ENCODE data around the gene ADSS1.

The ADSS1 gene

DNA sequence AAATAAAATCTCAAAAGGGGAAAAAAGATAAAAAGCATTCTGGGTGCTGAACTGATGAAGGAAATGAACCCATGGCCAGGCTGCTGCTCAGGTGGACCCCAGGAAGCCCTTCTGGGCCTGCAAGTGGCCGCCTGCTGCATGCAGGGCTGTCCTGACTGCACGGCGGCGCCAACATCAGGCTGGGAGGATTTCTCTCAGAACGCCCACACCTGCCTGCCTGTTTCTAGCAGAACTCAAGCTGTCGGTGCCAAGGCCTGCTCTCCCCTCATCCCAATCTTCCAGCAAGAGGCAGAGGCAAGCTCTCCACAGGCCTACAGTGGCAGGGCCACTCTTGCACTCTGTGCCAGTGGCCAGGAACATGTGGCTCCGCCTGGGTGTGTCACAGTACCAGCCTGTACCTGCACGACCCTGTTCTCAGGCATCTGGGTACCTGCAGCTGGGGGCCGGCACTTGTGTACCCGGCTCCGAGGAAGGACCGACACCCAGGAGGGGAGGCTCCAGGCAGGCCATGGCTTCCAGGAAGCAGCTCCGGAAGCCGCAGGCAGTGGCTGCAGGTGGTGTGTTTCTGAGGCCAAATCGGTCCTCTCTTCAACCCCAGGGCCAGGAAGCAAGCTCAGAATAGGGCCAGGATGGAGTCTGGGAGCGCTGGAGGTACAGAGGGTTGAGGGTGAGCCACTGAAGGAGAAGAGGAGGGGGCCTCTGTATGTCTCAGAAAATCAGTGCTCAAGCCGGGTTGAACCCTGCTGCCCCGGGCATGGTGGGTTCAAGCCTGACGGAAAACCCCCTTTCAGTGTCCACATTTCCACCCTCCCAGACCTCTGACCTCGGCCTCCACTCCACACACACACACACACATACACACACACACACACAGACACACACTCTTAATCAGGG, 37.2 kb upstream of the ADSS1 start:
- H3K4me3 ChIP-seq (ENCODE audit: low read length): no peak overlapping the region
- no peak for DNase-seq (ENCODE audit: low read depth, low spot score)

DNA sequence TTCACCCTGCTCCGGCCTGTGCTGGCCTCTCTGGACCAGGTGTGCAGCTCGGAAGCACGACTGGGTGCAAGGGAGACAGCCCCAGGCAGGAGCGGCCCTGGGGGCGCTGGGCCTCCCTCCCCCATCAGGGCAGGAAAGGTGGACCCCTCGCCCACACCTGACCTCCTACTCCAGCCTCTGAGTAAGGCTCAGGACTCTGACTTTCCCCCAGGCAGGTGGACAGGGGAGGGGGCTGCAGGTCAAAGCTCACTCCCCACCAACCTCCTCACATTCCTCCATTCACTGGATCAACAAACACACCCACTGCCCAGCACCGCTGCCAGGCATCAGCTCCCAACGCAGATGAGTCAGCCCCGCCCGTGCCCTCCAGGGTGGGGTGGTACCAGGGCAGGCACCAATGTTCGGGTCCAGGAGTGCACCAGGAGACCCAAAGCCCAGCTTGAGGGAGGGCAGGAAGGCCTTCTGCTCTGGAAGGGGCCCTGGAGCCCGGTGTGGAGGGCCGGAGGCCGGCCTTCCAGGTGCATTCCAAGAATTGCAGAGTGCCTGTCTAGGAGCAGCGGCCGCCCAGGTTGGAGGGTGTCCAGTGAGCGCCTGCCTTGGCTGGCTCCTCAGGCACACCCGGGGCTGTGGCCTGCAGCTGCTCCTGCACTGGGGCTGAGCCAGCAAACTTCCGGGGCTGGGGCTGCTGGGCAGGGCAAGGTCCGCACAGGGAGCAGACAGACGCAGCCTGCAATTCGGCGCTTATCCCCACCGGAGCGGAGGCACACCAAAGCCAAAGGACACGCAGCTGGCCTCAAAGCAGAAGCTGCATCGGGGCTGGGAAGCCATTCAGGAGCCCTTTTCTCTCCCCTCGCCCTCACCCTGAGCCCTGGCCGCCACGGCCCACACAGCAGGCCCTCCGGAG, 36.2 kb upstream of the ADSS1 start:
- H3K4me3 ChIP-seq (ENCODE audit: low read length): no peak overlapping the region

DNA sequence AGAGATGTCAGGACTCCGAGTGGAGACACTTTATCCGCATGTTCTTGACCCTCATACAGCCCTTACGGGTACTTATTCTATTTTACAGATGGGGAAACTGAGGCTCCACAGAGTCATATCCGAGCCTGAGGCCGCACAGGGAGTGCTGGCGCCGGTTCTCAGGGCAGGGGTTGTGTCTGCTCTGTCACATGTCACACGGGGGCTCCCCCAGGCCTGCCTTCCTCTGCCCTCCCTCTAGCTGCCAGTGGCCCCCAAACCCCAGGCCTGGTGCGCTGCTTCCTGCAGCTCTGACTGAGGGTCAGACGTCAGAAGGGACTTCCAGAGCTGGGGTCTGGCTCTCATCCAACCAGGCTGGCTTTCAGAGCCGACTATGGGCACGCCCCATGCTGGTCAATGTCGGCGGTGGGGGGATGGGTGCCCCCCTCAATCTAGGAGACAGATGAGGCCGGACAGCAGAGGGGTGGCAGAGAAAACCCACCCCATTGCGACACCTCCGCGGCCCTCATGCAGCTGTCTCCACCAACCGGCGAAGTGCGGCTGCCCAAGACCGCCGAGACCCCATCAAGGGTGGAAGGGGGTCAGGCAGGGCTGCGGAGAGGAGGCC, 35.4 kb upstream of the ADSS1 start:
- no peak for DNase-seq (ENCODE audit: low read depth, low spot score)
- no peak overlapping the region for H3K4me3 ChIP-seq (ENCODE audit: low read length)

More for the DNA sequence above, 36.2 kb upstream of the ADSS1 start:
- no peak for DNase-seq (ENCODE audit: low read depth, low spot score)

DNA sequence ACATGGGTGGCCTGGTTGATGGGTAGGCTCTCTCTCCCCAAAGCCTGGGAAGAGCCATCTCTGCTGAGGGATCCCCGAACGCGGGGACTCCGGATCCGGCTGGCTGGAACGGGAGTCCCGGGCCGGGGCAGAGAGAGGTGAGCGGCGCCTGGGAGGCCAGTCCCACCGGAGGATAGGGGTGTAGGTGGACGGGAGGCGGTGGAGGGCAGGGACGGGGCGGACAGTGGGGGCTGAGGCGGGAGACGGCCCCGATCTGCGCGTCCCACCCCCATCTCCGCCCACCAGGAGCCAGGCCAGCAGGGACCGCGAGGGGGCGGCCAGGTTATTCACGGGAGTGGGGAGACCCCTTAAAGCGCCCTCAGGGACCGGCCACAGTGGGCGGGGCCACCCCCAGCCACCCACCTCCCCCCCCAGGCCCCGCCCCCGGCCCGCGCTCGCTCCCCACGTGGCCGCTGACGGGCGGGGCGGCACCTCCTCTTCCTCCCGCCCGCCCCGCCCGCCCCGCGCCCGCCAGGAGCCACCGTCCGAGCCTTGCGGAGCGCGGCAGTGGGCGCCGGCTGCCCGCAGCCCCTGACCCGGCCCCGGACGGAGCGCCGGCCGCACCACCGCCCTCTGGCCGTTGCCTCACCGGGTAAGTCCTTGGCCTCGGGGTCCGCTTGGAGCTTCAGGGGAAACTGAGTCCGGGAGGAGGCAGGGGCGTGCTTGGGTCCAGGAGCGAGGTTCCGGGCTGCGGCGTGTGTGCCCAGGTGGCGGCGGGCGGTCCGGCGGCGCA, 34.7 kb upstream of the ADSS1 start, which contains the start of gene INF2:
Gene INF2, plus strand, starts transcription at position 510 of the 772 bp plus-strand sequence. CDS start 11,748 bp downstream, outside the sequence.
- DNase-seq (ENCODE audit: low read depth, low spot score): no peak
- H3K4me3 ChIP-seq (ENCODE audit: low read length): peak within 1 kb of the TSS; percentile 76

DNA sequence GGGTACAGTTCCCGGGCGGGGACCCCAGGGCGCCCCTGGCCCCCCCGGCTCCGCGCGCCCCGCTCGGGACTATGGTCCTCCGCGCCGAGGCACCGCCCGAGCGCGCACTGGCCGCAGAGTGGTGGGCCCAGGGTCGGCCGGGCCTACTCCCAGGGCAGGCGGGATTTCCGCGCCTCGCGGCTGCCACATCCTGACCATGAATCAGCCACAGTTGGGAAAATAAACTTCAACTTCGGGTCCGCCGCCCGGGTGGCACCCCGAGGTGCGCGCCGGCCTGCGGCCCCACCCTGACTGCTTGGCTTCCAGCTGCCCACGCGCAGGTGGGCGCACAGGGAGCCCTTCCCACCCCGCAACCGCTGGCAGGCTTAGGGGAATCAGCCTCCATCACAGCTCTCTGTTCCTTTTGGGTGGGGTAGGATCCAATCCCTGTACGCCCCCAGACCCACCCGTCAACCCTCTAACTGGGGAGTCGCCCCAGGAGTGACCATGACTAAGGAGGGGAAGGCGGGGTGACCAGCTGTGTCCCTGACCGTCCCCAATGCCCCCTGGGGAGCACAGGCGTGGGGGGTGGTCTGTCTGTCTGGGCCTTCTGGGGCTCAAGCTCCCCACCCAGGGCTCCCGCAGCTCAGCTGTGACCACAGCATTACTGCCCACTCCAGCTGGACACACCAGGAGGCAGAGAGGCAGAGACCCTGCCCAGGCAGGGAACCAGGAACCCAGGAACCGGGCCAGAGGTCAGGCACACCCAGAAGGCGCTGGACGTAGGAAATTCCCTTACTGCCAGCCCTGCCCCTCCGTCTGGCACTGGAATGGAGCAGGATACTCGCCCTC, 33.9 kb upstream of the ADSS1 start:
- H3K4me3 ChIP-seq (ENCODE audit: low read length): peak overlapping the region; percentile 76
- DNase-seq (ENCODE audit: low read depth, low spot score): no peak

DNA sequence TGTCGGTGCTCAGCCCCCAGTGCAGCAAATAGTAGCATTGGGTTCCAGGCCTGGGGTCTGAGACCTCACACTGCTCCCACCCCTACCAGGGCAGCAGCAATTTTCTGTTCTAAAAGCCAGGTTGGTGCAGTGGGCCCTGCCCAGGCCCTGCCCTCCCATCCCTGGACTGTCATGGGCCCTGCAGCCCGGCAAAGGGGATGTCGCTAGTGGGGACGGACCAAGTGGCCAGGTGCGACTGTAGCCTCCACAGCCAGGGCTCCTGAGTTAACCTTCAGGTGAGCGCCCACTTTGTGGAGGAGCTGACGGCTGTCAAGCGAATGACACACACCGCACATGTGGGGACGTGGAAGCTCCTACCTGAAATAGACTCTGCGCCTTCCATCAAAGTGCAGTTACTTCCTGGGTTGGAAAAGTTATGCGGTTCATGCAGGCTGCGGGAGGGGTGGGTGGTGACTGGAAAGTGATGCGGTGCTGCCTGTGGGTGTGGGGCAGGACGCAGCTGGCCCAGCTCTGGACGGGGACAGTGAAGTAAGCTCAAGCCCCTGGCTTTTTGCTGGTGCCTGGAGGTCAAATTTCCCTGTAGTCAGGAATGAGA, 33.1 kb upstream of the ADSS1 start:
- H3K4me3 ChIP-seq (ENCODE audit: low read length): peak overlapping the region; percentile 76

DNA sequence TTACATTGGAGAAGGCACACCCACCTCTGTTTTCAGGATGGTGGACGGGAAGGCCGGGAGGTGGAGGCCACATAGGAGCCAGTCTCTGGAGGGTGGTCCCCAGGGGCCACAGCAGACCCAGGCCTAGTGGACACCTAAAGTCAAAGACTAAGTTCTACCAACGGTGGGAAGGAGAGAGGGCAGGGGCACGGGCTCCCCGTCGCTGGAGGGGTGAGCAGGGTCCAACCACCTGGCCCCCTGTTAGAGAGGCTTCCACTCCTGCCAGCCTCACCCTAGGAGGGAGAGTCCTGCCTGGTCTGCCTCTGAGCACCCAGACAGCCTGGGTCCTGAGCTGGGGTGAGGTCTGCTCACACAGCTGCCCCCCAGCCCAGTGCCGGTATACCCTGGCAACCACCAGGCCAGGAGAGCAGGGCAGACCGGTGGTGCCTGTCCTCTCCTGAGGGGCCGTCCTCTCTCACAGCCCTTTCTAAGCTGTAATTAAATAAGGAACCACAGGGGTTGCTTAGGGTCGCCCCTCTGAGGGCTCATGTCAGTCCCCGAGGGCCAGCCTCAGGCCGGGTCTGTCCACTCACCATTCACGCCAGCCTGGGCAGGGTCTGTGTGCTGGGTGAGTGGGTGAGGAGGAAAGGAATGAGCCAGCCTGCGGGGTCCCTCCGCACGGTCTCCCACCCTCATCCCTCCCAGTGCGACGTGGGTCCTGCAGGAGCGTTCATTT, 32.3 kb upstream of the ADSS1 start:
- DNase-seq (ENCODE audit: low read depth, low spot score): no peak
- H3K4me3 ChIP-seq (ENCODE audit: low read length): no peak overlapping the region

More for the DNA sequence above, 33.1 kb upstream of the ADSS1 start:
- DNase-seq (ENCODE audit: low read depth, low spot score): no peak

DNA sequence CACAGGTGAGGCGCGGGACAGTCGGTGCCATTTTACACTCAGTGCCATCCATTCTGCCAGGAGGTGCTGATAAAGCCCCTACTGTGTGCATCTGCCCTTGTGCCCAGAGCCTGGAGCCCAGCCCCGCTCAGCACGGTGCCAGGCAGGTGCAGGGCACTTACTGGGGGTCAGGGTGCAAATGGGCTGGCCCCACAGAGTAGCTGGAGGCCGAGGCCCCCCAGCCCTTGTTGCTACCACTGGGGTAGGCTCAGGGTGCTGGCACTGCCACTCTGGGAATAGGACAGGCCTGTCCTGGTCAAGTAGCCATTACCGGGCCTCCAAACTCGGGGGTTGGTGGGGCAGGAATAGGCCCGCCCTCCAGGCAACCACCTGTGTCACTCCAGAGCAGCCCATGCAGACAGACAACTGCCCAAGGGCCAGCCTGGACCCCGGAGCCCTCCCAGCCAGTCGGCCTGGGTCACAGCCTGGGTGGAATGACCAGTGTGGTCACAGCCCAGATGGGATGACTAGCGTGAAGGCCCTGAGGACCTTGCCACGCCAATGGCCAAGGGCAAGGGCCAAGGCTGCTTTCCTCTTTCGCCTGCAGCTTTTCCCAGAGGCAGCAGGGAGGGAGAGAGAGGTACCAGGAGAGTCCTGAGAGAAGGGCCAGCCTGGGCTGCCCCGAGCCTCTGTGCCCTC, 31.6 kb upstream of the ADSS1 start:
- no peak overlapping the region for H3K4me3 ChIP-seq (ENCODE audit: low read length)

DNA sequence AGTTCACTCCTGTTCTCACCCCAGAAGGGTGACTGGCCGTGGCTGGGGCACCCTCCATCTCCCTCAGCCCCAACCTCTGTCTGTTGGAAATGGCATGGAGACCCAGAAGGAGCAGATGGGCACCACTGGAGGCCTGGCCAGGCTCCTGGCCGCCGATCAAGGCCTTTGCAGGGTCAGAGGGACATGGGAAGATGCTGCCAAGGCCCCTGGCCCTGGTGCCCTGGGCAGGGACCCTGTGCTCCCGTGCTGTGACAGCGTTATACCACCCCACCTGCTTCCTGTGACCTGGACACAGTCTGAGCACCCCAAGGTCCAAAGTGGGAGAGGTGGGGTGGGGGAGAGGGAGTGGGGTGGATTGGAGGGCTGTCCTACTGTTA, 31.1 kb upstream of the ADSS1 start:
- no peak overlapping the region for H3K4me3 ChIP-seq (ENCODE audit: low read length)
- DNase-seq (ENCODE audit: low read depth, low spot score): no peak

More for the DNA sequence above, 31.6 kb upstream of the ADSS1 start:
- no peak for DNase-seq (ENCODE audit: low read depth, low spot score)

DNA sequence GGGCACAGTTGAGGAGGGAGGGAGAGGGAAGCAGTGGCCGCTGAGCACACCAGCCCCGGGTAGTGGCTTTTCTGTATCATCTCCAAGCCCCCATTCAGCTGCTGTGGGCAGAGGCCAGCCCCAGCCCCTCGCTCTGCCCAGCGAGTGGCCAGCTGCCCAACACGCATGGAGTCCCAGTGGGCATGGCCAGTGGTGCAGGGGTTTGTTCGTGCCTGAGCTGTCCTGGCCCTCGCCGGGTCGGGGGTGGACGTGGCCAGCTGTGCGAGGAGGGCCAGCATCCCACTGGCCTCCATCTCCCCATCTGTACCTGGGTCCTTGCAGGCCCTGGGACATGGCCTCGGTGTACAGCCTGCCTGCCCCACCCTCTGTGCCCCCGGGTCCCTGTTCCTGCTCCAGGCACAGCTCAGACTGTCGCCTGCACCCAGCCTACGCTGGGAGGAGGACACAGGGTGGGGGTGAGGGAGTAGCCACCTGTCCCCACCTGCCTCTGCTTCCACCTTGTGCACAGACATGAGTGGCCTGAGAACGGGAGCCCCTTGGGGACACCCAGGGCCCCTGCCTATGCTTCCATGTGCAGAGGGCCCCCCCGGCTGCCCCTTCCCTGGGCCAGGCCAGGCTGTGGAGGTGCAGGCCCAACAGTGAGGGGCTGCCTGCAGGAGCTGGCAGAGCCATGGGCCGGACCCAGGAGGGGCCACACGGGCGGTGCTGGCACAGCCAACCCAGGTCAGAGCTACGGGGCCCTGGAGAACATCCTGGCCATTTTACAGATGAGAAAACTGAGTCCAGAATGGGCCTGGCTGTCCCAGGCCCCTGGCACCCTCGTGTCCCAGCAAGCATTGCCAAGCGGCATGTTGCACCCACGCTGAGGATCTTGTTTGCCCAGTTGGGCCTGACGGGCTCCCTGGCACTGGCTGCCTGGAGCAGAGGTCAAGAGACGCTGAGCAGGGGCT, 30.3 kb upstream of the ADSS1 start:
- no peak for DNase-seq (ENCODE audit: low read depth, low spot score)
- no peak overlapping the region for H3K4me3 ChIP-seq (ENCODE audit: low read length)

DNA sequence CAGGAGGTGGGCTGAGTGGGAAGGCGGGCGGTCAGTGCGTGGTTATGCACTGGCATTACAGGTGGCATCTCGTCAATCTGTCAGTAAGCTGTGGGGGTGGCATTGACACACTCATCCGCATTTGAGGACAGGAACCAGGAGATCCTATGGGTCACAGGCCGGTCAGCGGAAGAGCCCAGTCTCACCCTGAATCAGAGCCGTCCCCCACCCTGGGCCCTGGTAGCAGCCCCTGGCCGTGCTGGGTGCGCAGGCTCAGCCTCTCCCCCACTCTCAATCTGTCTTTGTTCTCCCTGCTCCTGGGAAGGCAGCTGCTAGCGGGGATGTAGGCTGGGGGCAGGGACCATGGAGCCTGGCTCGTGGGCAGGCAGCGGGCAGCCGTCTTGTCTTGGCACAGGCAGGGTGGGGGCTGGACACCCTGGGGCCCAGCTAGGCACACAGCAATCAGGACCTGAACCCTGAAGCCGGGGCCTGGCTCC, 29.5 kb upstream of the ADSS1 start:
- no peak for DNase-seq (ENCODE audit: low read depth, low spot score)
- no peak overlapping the region for H3K4me3 ChIP-seq (ENCODE audit: low read length)

DNA sequence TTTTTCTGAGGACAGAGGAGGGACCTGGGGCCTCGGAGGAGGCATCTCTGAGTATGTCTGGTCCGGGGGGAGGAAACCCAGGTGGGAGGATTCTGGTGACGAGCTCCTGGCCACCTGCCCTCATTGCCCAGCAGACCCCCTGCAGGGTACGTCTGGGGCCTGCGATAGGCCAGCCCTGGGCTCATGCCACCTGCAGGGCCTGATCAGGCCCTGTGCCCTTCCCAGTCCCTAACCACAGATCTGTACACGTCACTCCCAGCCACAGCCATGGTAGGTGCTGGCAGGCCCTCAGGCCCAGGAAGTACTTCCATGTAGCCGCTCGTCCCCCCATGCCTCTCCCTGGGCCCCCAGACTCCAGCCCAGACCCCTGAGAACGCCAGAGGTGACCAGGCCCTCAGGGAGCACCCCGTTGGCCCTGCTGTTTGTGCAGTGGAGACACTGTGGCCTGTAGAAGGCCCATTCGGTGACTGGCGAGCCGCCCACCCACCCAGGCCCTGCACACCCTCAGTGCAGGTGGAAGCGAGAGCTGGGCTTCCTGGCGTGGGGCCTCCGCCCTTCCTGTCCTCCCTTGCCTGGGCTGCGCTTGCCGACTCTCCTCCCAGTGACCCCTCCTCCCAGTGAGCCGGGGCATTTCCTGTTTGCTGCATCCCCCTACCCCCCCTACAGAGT, 28.9 kb upstream of the ADSS1 start:
- DNase-seq (ENCODE audit: low read depth, low spot score): no peak
- H3K4me3 ChIP-seq (ENCODE audit: low read length): no peak overlapping the region

DNA sequence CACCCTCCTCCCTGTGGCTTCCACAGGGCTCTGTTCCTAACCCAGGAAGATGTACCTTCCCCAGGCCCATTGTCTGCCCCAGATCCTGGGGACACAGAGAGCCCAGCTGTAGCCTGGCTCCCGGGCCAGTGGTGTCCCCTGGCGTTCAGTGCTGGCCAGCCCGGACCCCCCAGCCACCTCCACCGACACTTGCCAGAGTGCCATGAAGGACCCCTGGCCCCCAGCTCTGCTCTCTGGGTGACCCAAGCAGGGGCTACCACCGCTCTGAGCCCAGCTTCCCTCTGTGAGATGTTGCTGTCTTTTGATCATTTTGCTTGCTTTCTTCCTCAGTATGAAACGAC, 28.4 kb upstream of the ADSS1 start:
- DNase-seq (ENCODE audit: low read depth, low spot score): no peak
- H3K4me3 ChIP-seq (ENCODE audit: low read length): no peak overlapping the region

DNA sequence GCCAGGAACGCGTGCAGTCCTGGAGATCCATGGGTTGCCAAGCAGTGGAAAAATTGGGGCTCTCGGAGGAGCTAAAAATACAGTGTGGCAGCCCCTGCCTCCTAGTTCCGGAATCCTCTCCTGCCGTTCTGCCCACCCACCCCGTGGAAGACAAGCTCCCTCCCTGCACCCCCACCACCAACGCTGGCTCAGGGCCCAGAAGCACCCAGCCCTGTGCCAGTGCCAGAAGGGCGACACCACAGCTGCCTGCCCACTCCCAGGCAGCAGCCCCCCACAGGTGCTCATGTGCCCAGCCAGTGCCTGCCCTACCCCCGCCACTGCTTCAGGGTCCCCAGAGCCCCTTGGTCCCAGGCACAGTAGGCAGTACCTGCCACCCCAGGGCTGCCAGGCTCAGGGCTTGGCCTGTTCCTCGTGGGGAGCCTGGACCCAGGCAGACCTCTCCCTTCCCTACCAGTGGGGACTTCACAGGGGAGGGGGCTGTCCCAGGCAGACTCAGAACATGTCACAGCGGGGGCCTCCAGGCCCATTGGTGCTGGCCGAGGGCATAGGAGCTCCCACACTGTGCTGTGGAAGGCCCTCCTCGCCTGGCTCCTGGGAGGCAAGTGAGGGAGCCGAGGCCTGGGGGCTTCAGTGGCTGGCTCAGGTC, 27.2 kb upstream of the ADSS1 start:
- DNase-seq (ENCODE audit: low read depth, low spot score): no peak
- no peak overlapping the region for H3K4me3 ChIP-seq (ENCODE audit: low read length)

DNA sequence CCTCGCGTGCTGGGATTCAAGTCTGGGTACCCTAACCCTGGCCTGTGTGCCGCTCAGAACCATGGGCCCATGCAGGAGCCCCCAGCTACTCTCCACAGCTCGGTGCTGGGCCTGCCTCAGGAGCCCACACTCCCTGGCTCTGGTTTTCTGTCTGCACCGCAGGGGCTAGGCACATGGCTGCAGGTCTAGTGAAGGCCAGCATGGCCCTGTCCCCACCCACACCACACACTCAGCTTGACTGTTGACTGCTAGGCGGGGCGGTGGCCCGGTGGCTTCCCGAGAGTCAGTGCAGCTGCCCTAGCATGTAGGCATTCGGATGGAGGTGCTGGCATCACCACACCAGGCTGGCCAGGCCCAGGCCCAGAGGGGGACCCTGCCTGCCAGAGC, 26.7 kb upstream of the ADSS1 start:
- no peak for DNase-seq (ENCODE audit: low read depth, low spot score)
- H3K4me3 ChIP-seq (ENCODE audit: low read length): no peak overlapping the region

All from Jurkat, Clone E6-1 (cell line).